ENCODE measurements around the gene LKAAEAR1.

The LKAAEAR1 gene

DNA sequence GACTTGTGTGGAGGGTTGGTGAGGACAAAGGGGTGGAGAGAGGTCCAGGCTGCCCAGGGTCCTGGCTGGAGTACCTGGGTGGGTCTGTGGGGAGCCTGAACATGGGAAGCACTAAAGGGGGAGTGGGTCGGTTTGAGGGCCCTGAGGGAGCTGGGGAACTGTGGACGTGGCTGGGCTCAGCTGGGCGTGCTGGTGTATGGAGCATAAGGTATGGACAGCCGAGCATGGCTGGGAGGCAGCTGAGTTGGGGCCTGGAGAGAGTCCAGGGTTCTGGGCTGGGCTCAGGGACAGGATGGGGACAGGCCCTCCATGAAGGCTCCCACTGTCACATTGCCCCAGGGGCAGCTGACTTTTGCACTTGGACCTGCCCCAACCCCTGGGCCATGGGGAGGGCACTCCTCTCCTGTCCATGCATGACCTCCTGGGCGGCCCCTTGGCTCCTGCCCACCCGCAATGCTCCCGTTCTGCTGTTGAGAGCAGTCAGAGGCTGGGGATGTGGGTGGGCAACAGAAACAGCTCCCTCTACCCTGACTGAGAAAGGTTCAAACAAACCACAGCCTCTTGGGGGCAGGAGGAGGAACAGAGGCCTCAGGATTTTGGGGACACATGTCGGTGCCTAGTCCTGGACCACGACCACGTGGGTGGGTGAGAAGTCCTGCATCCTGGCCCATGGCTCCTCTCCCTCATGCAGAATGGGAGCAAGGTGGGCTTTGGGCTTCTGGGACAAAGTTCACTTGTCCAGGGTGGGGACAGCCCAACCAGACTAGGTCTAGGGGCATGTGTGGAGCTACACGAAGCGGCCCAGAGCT lies 43.8 kb downstream of the LKAAEAR1 start:
- no peak for TF ChIP-seq Cebpa-rat (IDR thresholded peaks at IDR 0.05)
- Histone ChIP-seq H3K4me1 (peaks cover 78% of the 10 kb centered on the region), H3K27ac (peak overlapping the region; percentile 24; the same call in 1 of the 2 replicates), H3K27me3 (peaks cover 78% of the 10 kb centered on the region), H3K36me3 (no peaks in the 10 kb centered on the region), H3K4me2 (peak overlapping the region; percentile 99), H3K4me3 (no peak overlapping the region), H4K20me1 (peaks cover 21% of the 10 kb centered on the region; the same call in 1 of the 2 replicates), H3K9ac (no peak overlapping the region), H3K9me3 (no peaks in the 10 kb centered on the region)

DNA sequence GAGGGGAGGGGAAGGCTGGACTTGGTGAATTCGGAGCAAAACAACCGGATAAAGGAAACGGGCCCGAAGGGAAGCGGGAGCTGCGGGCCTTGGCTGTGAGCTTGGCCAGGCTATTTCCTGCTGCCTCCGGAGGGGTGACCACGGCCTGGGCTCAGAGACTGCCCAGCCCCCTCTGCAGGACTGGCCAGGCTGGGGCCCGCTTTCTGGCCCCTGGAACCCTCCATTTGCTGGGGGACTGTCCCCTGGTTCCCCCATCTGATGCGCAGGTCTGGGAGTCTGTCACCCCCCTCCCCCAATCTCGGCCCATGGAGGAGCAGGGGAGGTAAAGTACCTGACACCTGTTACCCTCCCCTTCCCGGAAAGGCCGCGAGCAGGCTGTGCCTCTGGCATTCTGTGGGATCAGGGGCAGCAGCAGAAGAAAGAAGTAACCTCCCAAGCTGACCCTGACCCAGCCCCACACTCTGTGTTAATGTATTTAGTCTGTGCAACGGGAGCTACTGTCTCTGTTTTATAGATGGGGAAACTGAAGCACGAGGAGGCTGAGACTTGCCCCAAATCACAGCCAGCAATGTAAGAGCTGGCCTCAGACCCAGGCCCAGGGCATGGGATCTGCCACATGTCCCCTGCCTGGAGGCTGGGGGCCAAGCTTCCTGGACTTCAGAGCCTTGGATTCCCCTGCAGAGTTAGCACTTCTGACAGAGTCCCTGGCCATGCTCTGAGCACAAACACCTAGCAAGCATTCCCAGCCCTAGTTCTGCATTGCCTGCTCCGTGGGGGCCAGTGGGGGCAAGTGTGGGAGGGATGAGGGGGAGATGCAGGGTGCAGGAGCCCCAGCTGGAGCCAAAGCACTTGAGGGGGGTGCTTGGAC lies 44.7 kb downstream of the LKAAEAR1 start:
- H3K4me3 ChIP-seq = peak overlapping the region; percentile 69
- H3K36me3 ChIP-seq = peaks cover 7% of the 10 kb centered on the region
- peak overlapping the region; percentile 86; the same call in 1 of the 2 replicates for H3K27ac ChIP-seq
- peaks cover 84% of the 10 kb centered on the region for H3K4me1 ChIP-seq
- H3K9me3 ChIP-seq = no peaks in the 10 kb centered on the region
- H3K9ac ChIP-seq = peak overlapping the region; percentile 78
- H4K20me1 ChIP-seq = peaks cover 29% of the 10 kb centered on the region; the same call in 1 of the 2 replicates
- no peak for TF ChIP-seq Cebpa-rat (IDR thresholded peaks at IDR 0.05)
- H3K27me3 ChIP-seq = peaks cover 69% of the 10 kb centered on the region
- H3K4me2 ChIP-seq = peak overlapping the region; percentile 99

DNA sequence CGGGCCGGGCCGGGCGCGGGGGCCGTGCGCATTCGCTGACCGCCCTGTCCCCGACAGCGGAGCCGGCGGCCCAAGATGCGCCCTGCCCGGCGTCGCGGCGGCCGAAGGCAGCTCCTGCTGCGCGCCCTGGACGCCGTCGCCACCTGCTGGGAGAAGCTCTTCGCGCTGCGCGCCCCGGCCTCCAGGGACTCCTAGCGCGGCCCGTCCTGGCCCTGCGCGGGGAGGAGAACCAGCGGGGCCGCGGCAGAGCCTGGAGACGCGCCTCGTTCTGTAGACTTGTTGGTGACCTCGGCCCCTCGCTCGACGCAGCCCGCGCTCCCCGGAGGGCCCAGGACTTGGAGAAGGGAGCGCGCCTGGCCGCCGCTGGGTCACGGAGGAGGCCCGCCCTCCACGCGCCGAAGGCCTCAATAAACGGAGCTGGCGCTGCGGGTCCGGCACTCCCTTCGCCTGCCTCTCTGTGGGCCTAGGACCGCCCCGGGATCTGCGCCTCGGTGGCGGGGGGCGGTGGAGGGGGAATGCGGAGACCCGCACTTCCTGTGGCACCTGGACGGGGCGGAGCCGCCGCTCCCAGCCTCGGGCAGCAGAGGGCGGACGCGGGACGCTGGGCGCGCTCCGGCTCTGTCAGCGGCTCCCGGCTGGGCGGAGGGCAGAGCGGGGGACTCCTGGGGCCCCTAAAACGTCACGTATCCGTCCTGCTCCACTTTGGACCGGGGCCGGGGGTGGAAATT lies 45.5 kb downstream of the LKAAEAR1 start:
- H3K27ac ChIP-seq = peak overlapping the region; percentile 86
- no peak for TF ChIP-seq Cebpa-rat (IDR thresholded peaks at IDR 0.05)
- peak overlapping the region; percentile 69 for H3K4me3 ChIP-seq
- H3K4me2 ChIP-seq = peak overlapping the region; percentile 99
- H4K20me1 ChIP-seq = peaks cover 37% of the 10 kb centered on the region; the same call in 1 of the 2 replicates
- H3K27me3 ChIP-seq = peaks cover 61% of the 10 kb centered on the region
- H3K9me3 ChIP-seq = no peaks in the 10 kb centered on the region
- peak overlapping the region; percentile 78 for H3K9ac ChIP-seq
- peaks cover 84% of the 10 kb centered on the region for H3K4me1 ChIP-seq
- H3K36me3 ChIP-seq = peaks cover 15% of the 10 kb centered on the region

DNA sequence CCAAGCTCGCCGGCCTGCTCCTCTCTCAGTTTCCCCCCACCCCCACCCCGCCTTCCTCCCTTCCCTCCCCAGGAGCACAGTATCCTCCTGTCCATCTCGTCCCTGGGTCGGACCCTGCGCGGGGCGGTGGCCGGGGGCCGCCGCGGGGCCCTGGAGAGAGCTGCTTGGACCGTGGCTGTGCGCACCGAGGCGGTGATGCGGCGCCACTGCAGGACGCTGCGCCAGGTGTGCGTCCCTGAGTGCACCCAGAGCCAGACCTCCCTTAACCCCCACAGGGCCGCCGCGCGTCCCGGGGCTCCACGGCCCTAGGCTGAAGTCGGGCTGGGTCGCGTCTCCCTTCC lies 46.0 kb downstream of the LKAAEAR1 start:
- Histone ChIP-seq H3K4me2 (peak overlapping the region; percentile 99), H3K36me3 (peaks cover 20% of the 10 kb centered on the region), H3K27me3 (peaks cover 57% of the 10 kb centered on the region), H3K9me3 (no peaks in the 10 kb centered on the region), H3K4me1 (peaks cover 82% of the 10 kb centered on the region), H3K27ac (peak overlapping the region; percentile 86), H3K9ac (peak overlapping the region; percentile 78), H4K20me1 (peaks cover 42% of the 10 kb centered on the region; the same call in 1 of the 2 replicates), H3K4me3 (peak overlapping the region; percentile 69)
- TF ChIP-seq Cebpa-rat (IDR thresholded peaks at IDR 0.05) = no peak

DNA sequence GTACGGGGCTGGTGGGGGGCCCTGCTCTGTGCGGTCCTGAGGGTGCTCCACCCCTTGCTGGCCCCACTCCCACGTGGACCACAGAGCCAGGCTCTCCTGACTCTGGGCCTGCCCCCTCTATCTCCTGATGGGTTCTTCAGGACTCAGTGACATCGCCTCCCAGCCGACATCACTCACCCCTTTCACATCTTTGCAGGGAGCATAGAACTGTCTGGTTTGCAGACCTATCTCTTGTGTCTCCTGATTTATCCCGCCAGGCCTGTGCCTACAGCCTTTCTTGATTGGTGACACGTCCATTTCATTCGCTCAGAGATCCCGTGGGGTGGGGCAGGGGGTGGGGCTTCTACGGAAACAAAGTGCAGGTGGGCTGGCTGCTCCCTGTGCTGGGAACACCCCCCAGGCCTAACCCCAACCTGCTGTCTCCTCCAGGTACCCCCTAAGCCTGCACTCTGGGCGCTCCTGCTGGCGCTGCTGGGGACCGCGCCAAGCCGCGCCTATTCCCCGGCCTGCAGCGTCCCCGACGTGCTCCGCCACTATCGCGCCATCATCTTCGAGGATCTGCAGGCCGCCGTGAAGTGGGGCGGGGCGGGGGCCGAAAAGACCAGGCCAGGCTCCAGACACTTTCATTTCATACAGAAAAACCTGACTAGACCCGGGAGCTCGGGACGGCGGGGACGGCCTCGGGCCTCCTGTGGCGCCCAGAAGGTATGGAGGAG lies 46.5 kb downstream of the LKAAEAR1 start:
- no peak overlapping the region for H3K9ac ChIP-seq
- TF ChIP-seq Cebpa-rat (IDR thresholded peaks at IDR 0.05) = no peak
- peaks cover 26% of the 10 kb centered on the region for H3K36me3 ChIP-seq
- peaks cover 54% of the 10 kb centered on the region for H3K27me3 ChIP-seq
- H3K4me3 ChIP-seq = peak overlapping the region; percentile 69; the same call in 1 of the 2 replicates
- H4K20me1 ChIP-seq = peaks cover 47% of the 10 kb centered on the region; the same call in 1 of the 2 replicates
- H3K9me3 ChIP-seq = no peaks in the 10 kb centered on the region
- H3K4me1 ChIP-seq = peaks cover 79% of the 10 kb centered on the region
- H3K4me2 ChIP-seq = peak overlapping the region; percentile 99
- no peak overlapping the region; the same call in 1 of the 2 replicates for H3K27ac ChIP-seq

DNA sequence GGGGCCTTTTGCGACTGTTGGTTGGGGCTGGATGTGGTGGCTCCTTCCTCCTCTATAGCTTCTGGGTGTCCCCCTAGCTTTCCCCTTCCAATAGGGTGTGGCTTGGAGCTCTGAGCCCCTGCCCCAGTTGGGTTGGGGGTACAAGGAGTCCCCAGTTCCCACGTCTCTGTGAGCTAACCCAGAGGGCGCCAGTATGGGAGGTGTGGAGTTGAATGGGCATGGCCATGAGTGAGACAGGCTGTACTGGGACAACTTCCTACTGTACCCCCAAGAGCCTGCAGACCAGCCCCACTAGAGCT lies 47.0 kb downstream of the LKAAEAR1 start:
- Histone ChIP-seq H3K9ac (no peak overlapping the region), H3K36me3 (peaks cover 31% of the 10 kb centered on the region), H3K4me3 (no peak overlapping the region), H4K20me1 (peaks cover 50% of the 10 kb centered on the region; the same call in 1 of the 2 replicates), H3K9me3 (no peaks in the 10 kb centered on the region), H3K4me2 (peak overlapping the region; percentile 99), H3K27ac (no peak overlapping the region; the same call in 1 of the 2 replicates), H3K27me3 (peaks cover 50% of the 10 kb centered on the region), H3K4me1 (peaks cover 75% of the 10 kb centered on the region)
- no peak for TF ChIP-seq Cebpa-rat (IDR thresholded peaks at IDR 0.05)

DNA sequence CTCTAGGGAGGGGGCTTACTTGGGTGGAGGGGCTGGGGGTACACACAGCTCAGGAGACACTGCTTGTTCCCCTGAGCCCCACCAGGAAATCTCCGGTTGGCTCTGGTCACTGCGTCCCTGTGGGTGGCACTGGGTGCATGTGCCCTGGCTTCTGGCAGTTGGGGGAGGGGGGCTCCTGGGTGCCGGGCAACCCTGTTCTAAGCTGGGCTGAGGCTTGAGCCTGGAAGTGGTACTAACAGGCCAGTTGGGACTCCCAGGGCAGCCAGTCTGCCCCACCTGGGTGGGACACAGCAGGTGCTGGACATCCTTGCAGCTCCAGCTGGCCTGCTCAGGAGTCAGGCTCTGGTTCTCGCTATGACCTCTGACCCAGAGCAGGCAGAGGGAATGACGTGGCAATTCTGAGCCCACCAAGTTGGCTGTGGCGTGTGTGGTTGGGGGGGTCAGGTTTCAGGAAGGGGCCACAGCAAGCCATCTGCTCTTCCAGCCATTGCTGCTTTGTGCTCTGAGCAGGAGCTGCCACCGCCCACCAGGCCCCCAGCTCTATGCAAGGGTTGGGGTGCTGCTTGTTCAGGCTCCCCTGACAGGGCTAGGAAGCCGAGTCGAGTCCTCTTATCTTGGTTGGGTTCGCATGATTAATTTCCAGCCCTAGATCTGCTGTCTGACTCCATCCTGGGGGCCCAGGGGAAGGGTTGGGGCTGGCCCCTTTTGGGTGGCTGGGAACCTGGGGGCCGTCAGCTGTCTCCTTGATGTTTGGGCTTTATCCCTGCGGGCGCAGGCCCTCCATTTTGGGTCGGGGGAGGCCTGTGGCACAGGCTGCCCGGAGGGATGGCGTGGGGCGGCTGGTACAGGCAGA lies 47.6 kb downstream of the LKAAEAR1 start:
- Histone ChIP-seq H3K9me3 (no peaks in the 10 kb centered on the region), H4K20me1 (peaks cover 50% of the 10 kb centered on the region; the same call in 1 of the 2 replicates), H3K4me3 (no peak overlapping the region), H3K4me2 (peak overlapping the region; percentile 99), H3K27ac (peak overlapping the region; percentile 47), H3K4me1 (peaks cover 69% of the 10 kb centered on the region), H3K27me3 (peaks cover 44% of the 10 kb centered on the region), H3K36me3 (peaks cover 37% of the 10 kb centered on the region), H3K9ac (no peak overlapping the region)
- TF ChIP-seq Cebpa-rat (IDR thresholded peaks at IDR 0.05) = no peak

DNA sequence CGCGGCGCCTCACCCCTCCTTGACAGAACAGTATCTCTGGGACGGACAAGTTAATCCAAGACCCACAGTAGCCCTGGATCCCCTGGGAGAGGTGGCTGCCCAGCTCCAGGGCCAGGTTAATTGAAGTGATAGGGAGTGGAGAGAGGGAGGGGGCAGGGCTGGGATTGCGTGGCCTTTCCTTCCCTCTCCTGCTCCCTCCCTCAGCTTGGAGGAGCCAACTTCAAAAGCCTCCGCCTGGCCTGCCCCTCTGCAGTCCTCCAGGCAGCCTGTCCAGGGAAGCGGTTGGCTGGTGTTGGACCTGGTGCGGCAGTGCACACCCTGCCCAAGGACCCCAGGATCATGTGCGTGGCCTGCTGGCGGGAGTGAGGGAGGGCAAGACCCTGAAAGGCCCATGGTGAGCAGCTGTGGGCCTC lies 48.3 kb downstream of the LKAAEAR1 start, which contains the start of gene C20orf204:
Gene C20orf204 (plus strand): TSS at position 250 of the 413 bp plus-strand sequence. CDS start 142 bp downstream, at position 392.
- peak within 1 kb of the TSS; percentile 99 for H3K4me2 ChIP-seq
- peaks cover 43% of the 10 kb centered on the region for H3K36me3 ChIP-seq
- peaks cover 38% of the 10 kb centered on the region for H3K27me3 ChIP-seq
- no peak within 1 kb of the TSS for H3K9ac ChIP-seq
- TF ChIP-seq Cebpa-rat (IDR thresholded peaks at IDR 0.05) = no peak
- H3K27ac ChIP-seq = peak within 1 kb of the TSS; percentile 47
- H3K4me3 ChIP-seq = no peak within 1 kb of the TSS
- peaks cover 63% of the 10 kb centered on the region for H3K4me1 ChIP-seq
- no peaks in the 10 kb centered on the region for H3K9me3 ChIP-seq
- H4K20me1 ChIP-seq = peaks cover 51% of the 10 kb centered on the region; the same call in 1 of the 2 replicates
